A673 (cell line): Measurements from ENCODE around the gene UCK2. TPM values are rescaled to one million over a fixed set of nuclear protein-coding genes. Genes with fewer than 3 reads are reported as not detected.

Experiments
- BruUV-seq: library from RNA; stranded (reverse); fragments of 400-500 nt; replicated peaks from 2 replicates; lab custom pipeline; 2021; lab: Mats Ljungman, UMichigan
- CTCF ChIA-PET: fragments of 300-600 bp; sonication (Branson Sonifier 250); formaldehyde crosslinking; loops from one replicate; lab custom pipeline; 2022; ENCODE audit warnings: antibody characterized with exemption; lab: Charles Lee
- POLR2A ChIA-PET: fragments of 300-600 bp; sonication (Branson Sonifier 250); formaldehyde crosslinking; loops from one replicate; lab custom pipeline; 2022; ENCODE audit warnings: antibody characterized with exemption; ENCODE audit not compliant: low non-redundant PET; lab: Charles Lee
- DNase-seq: peaks from one replicate; pipeline ENCODE4 v3.0.0-alpha.2; 2015; ENCODE audit warnings: low spot score
- H3K27ac ChIP-seq: fragments of 200-600 bp; sonication (generic); 2 replicates; pipeline ENCODE4 v1.5.1; 2016; ENCODE audit warnings: mixed run types, low read depth, mild to moderate bottlenecking, mixed read lengths, antibody characterized with exemption, low read length; ENCODE audit not compliant: poor library complexity, severe bottlenecking
- H3K27me3 ChIP-seq: fragments of 200-600 bp; sonication (generic); replicated peaks from 2 replicates; pipeline ENCODE4 v1.6.1; 2017; ENCODE audit warnings: mixed run types, low read depth, mild to moderate bottlenecking, mixed read lengths, antibody characterized with exemption, low read length; ENCODE audit not compliant: insufficient read depth, poor library complexity
- H3K36me3 ChIP-seq: fragments of 200-600 bp; sonication (generic); 2 replicates; pipeline ENCODE4 v1.6.1; 2016; ENCODE audit warnings: mixed run types, mild to moderate bottlenecking, mixed read lengths, antibody characterized with exemption, low read length; ENCODE audit not compliant: insufficient read depth, poor library complexity, severe bottlenecking
- H3K4me1 ChIP-seq: fragments of 200-600 bp; sonication (generic); 2 replicates; pipeline ENCODE4 v1.6.1; 2017; ENCODE audit warnings: mixed run types, mild to moderate bottlenecking, mixed read lengths, antibody characterized with exemption, low read length; ENCODE audit not compliant: insufficient read depth, poor library complexity, severe bottlenecking
- H3K4me3 ChIP-seq: fragments of 200-600 bp; sonication (generic); 2 replicates; pipeline ENCODE4 v1.5.1; 2016; ENCODE audit warnings: low read depth, mixed run types, mild to moderate bottlenecking, mixed read lengths, low read length; ENCODE audit not compliant: poor library complexity, severe bottlenecking
- H3K9me3 ChIP-seq: fragments of 200-600 bp; sonication (generic); 2 replicates; pipeline ENCODE4 v1.6.1; 2016; ENCODE audit warnings: mixed run types, low read depth, mild to moderate bottlenecking, mixed read lengths, antibody characterized with exemption, low read length; ENCODE audit not compliant: poor library complexity, severe bottlenecking
- CTCF ChIP-seq: fragments of 300-800, 200-600 bp; sonication (generic); conservative IDR thresholded peaks from 2 replicates; pipeline ENCODE4 v1.5.1; 2017; ENCODE audit warnings: low read depth, mild to moderate bottlenecking, antibody characterized with exemption, low read length, moderate library complexity, mixed read lengths
- EZH2 ChIP-seq: fragments of 200-600 bp; sonication (generic); IDR thresholded peaks from 2 replicates; pipeline ENCODE4 v1.6.1; 2017; ENCODE audit warnings: borderline replicate concordance, low read depth, mild to moderate bottlenecking, mixed read lengths, antibody characterized with exemption, low read length; ENCODE audit not compliant: poor library complexity, severe bottlenecking
- intact Hi-C: fragments of 100-400 bp; cut with micrococcal nuclease; formaldehyde crosslinking; loops from one replicate; pipeline ENCODE4 v1.10.0; 2022; ENCODE audit not compliant: unreplicated experiment
- total RNA-seq: library from RNA; stranded (reverse); gene quantifications from 2 replicates; pipeline ENCODE4 v1.2.3, GENCODE V29; 2021

Gene UCK2
- total RNA-seq, 1 experiment from 2014 or later = 78.7 TPM

- BruUV-seq = no TSS peak
- no peaks in the 10 kb centered on the region for H3K27me3 ChIP-seq
- H3K4me1 ChIP-seq = no peaks in the 10 kb centered on the region
- H3K4me3 ChIP-seq = no peak overlapping the region
- intact Hi-C loops = no loop called here
- TF ChIP-seq EZH2 (no peak), CTCF (no peak)
- POLR2A ChIA-PET = no interaction called here
- CTCF ChIA-PET = no interaction called here
- H3K36me3 ChIP-seq = no peaks in the 10 kb centered on the region
- DNase-seq = no peak
- H3K9me3 ChIP-seq = peaks cover 28% of the 10 kb centered on the region
- no peak overlapping the region for H3K27ac ChIP-seq
These were observed 48.2 kb downstream of the UCK2 start for GRCh38 chr1:165875604-165876003.

- no peak for TF ChIP-seq EZH2
- TF ChIP-seq CTCF = no peak
- intact Hi-C loops = no loop called here
These were observed 48.7 kb downstream of the UCK2 start for GRCh38 chr1:165876121-165876520.

DNA sequence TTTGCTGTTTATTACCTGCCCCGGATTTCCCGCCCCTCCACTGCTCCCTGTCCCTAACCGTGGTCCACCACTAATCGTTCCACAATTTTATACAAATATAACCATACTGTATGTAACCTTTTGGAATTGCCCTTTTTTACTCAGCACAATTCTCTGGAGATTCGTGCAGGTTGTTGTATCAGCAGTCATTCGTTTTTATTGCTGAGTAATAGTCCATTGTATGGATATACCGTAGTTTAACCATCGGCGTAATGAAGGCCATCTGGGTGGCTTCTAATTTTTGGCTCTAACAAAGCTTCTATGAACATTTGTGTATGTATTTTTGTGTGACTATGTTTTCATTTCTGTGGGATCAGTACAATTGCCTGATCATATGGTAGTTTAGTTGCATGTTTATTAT is 50.0 kb downstream of the UCK2 start:
- no peak for DNase-seq
- no peaks in the 10 kb centered on the region for H3K27me3 ChIP-seq
- intact Hi-C loops = no loop called here
- no peak overlapping the region for H3K27ac ChIP-seq
- no peak overlapping the region for H3K4me3 ChIP-seq
- ChIA-PET POLR2A (no interaction called here), CTCF (no interaction called here)
- no peaks in the 10 kb centered on the region for H3K36me3 ChIP-seq
- TF ChIP-seq CTCF (no peak), EZH2 (no peak)
- H3K9me3 ChIP-seq = peaks cover 24% of the 10 kb centered on the region
- BruUV-seq = no TSS peak
- no peaks in the 10 kb centered on the region for H3K4me1 ChIP-seq

More at GRCh38 chr1:165876121-165876520, 48.7 kb downstream of the UCK2 start:
- ChIA-PET POLR2A (no interaction called here), CTCF (no interaction called here)
- H3K36me3 ChIP-seq = no peaks in the 10 kb centered on the region
- no TSS peak for BruUV-seq
- H3K27ac ChIP-seq = no peak overlapping the region
- H3K4me3 ChIP-seq = no peak overlapping the region
- H3K9me3 ChIP-seq = peaks cover 28% of the 10 kb centered on the region
- no peaks in the 10 kb centered on the region for H3K27me3 ChIP-seq
- no peak for DNase-seq
- H3K4me1 ChIP-seq = no peaks in the 10 kb centered on the region
